ENCODE results near the gene DENND2A. TPM values are rescaled to one million over a fixed set of nuclear protein-coding genes. Genes with fewer than 3 reads are reported as not detected.

DENND2A gene
- total and polyA plus RNA-seq, 10 of the 15 experiments (the other 5 are each of a cell fraction or from before 2014, with no cell fraction given) = 0.01 TPM; not detected in 9

DNA sequence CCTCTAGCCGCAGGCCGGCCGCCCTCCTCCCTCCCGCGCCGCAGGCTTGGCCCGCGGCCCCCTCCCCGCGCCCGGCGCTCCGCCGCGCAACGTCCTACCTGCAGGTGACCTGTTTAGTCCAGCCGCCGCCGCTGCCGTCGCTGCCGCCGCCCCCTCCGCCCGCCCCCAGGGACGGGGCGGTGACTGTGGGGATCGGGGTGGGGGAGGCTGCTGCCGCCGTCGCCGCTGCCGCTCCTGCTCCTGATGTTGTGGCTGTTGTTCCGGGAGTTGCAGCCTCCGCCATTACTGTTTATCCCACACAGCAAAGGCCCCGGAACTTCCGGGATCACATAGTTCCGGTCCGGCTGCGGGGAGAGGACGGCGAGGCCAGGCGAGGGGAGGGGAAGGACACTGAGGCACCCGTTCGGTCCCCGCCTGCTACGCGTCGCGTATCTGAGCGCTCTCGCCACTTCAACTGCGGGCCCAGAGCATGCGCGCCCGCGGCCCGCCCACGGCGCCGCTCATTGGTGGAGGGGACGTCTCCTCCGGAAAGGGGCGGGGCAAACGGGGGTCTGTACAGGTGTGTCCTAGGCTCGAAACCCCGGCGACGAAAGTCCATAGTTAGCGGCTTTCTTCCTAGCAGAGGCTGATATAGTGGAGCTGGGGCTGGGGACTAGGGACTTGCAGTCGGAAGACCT is 161.4 kb downstream of the DENND2A start, which contains the start of gene MKRN1 (continued):
- TF ChIP-seq YY1 (IDR thresholded peaks at IDR 0.05; ENCODE audit: low read depth, low read length) = peak; percentile 94
- TF ChIP-seq ZNF384 (IDR thresholded peaks at IDR 0.05; ENCODE audit: borderline replicate concordance, low read depth, low read length) = no peak
- TF ChIP-seq IKZF2 (IDR thresholded peaks at IDR 0.05) = no peak
- no peak; the same call in 2 of the 3 replicates for TF ChIP-seq POU2F2 (IDR thresholded peaks at IDR 0.05; ENCODE audit: borderline replicate concordance, low read depth, low read length)
- TF ChIP-seq, protein P1, sequence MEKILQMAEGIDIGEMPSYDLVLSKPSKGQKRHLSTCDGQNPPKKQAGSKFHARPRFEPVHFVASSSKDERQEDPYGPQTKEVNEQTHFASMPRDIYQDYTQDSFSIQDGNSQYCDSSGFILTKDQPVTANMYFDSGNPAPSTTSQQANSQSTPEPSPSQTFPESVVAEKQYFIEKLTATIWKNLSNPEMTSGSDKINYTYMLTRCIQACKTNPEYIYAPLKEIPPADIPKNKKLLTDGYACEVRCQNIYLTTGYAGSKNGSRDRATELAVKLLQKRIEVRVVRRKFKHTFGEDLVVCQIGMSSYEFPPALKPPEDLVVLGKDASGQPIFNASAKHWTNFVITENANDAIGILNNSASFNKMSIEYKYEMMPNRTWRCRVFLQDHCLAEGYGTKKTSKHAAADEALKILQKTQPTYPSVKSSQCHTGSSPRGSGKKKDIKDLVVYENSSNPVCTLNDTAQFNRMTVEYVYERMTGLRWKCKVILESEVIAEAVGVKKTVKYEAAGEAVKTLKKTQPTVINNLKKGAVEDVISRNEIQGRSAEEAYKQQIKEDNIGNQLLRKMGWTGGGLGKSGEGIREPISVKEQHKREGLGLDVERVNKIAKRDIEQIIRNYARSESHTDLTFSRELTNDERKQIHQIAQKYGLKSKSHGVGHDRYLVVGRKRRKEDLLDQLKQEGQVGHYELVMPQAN (conservative IDR thresholded peaks at IDR 0.05) = no peak; the same call in 1 of the 2 replicates
- TF ChIP-seq SUZ12 (IDR thresholded peaks at IDR 0.05; ENCODE audit: unreplicated experiment) = no peak
- peak; percentile 90 for TF ChIP-seq GABPA (IDR thresholded peaks at IDR 0.05; ENCODE audit: low read depth)
- TF ChIP-seq BCL3 (IDR thresholded peaks at IDR 0.05; ENCODE audit: borderline replicate concordance, insufficient read depth, low read depth, low read length, poor library complexity, severe bottlenecking) = no peak
- TF ChIP-seq CHD2 (IDR thresholded peaks at IDR 0.05; ENCODE audit: borderline replicate concordance, low read depth, low read length) = no peak
- 0 out of 2 replicates have a peak, but pooled peaks have one; percentile 8 for TF ChIP-seq TCF3 (IDR thresholded peaks at IDR 0.05; ENCODE audit: borderline replicate concordance, insufficient read depth, low read depth, low read length)
- peak; percentile 54; the same call in 1 of the 2 replicates for TF ChIP-seq HCFC1 (IDR thresholded peaks at IDR 0.05; ENCODE audit: low read length)
- no peak for TF ChIP-seq E2F4 (IDR thresholded peaks at IDR 0.05; ENCODE audit: low read depth, low read length)
- no peak for TF ChIP-seq PAX8 (IDR thresholded peaks at IDR 0.05)
- TF ChIP-seq, protein P2, sequence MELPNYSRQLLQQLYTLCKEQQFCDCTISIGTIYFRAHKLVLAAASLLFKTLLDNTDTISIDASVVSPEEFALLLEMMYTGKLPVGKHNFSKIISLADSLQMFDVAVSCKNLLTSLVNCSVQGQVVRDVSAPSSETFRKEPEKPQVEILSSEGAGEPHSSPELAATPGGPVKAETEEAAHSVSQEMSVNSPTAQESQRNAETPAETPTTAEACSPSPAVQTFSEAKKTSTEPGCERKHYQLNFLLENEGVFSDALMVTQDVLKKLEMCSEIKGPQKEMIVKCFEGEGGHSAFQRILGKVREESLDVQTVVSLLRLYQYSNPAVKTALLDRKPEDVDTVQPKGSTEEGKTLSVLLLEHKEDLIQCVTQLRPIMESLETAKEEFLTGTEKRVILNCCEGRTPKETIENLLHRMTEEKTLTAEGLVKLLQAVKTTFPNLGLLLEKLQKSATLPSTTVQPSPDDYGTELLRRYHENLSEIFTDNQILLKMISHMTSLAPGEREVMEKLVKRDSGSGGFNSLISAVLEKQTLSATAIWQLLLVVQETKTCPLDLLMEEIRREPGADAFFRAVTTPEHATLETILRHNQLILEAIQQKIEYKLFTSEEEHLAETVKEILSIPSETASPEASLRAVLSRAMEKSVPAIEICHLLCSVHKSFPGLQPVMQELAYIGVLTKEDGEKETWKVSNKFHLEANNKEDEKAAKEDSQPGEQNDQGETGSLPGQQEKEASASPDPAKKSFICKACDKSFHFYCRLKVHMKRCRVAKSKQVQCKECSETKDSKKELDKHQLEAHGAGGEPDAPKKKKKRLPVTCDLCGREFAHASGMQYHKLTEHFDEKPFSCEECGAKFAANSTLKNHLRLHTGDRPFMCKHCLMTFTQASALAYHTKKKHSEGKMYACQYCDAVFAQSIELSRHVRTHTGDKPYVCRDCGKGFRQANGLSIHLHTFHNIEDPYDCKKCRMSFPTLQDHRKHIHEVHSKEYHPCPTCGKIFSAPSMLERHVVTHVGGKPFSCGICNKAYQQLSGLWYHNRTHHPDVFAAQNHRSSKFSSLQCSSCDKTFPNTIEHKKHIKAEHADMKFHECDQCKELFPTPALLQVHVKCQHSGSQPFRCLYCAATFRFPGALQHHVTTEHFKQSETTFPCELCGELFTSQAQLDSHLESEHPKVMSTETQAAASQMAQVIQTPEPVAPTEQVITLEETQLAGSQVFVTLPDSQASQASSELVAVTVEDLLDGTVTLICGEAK (IDR thresholded peaks at IDR 0.05; ENCODE audit: borderline replicate concordance) = peak; percentile 86
- TF ChIP-seq HDGF (IDR thresholded peaks at IDR 0.05) = peak; percentile 65; the same call in 1 of the 2 replicates
- no peak for TF ChIP-seq BCL11A (IDR thresholded peaks at IDR 0.05; ENCODE audit: low read depth, low read length)
- TF ChIP-seq NBN (IDR thresholded peaks at IDR 0.05) = 0 out of 2 replicates have a peak, but pooled peaks have one; percentile 32
- TF ChIP-seq CEBPB (IDR thresholded peaks at IDR 0.05; ENCODE audit: borderline replicate concordance in 1 of 2, low read depth in 2 of 2, low read length in 2 of 2) = no peak
- TF ChIP-seq ZNF207 (IDR thresholded peaks at IDR 0.05; ENCODE audit: borderline replicate concordance) = no peak
- TF ChIP-seq ZNF274 (IDR thresholded peaks at IDR 0.05; ENCODE audit: insufficient read depth, insufficient read length) = no peak

All from GM12878 (cell line).